Pancreas (tissue), 10 donors: Measurements from ENCODE around the gene DHX32. TPM values are rescaled to one million over a fixed set of nuclear protein-coding genes. Genes with fewer than 3 reads are reported as not detected.

Source experiments
- ATAC-seq, 4 donors: fragments of 200-7000 bp; cut with Tn5 transposase; one replicate each; pipeline versions ENCODE4 v1.8.0 to v1.9.1; 2020; ENCODE audit warnings: mild to moderate bottlenecking in 4 of 4, moderate library complexity in 4 of 4
- DNase-seq, 6 donors: peaks; one replicate each; pipeline ENCODE4 v3.0.0-alpha.2; 2020
- FAIRE-seq: peaks from 2 replicates; lab custom pipeline; 2012; peaks lifted over from hg19 to GRCh38; lab: Jason Lieb, UNC
- H3K27ac ChIP-seq, 4 donors: fragments of 200-600 bp; sonication (generic); 1 replicate in 3 of 4; 2 replicates in 1 of 4; pipeline versions ENCODE4 v1.5.0 to v1.8.0; 2020
- H3K27me3 ChIP-seq, 4 donors: fragments of 200-600 bp; one replicate each; pipeline ENCODE4 v1.8.0; 2021
- H3K36me3 ChIP-seq, 3 donors: fragments of 200-600 bp; sonication (generic) in 1 of 3; one replicate each; pipeline versions ENCODE4 v1.5.0 to v1.8.0; 2020 to 2021
- H3K4me1 ChIP-seq, 3 donors: fragments of 200-600 bp; one replicate each; pipeline ENCODE4 v1.8.0; 2021
- H3K4me3 ChIP-seq, 4 donors: fragments of 200-600 bp; sonication (generic) in 2 of 4; one replicate each; pipeline versions ENCODE4 v1.5.0 to v1.8.0; 2020 to 2021
- H3K9me3 ChIP-seq, 4 donors: fragments of 200-600 bp; one replicate each; pipeline ENCODE4 v1.8.0; 2021
- CTCF ChIP-seq, 4 donors: fragments of 200-600 bp; sonication (generic) in 3 of 4; IDR thresholded peaks; one replicate each; pipeline versions ENCODE4 v1.5.0 to v1.8.0; 2021; ENCODE audit warnings: antibody characterized with exemption in 4 of 4
- WGBS, 2 donors: extraction: QIAGEN DNeasy Blood & Tissue Kit; methylation state at CpG; one replicate each; pipeline ENCODE4 v1.1.7; 2013; 5-methylcytosine and 5-hydroxymethylcytosine counted together
- intact Hi-C, 3 donors: fragments of 100-400 bp; cut with DNase I; formaldehyde crosslinking; loops; one replicate each; pipeline versions ENCODE4 v1.11.1 to v1.14.2; 2022
- polyA plus RNA-seq, 2 donors: library from polyadenylated mRNA; stranded (reverse); fragments of 200-250 nt; gene quantifications; one replicate each; pipeline ENCODE4 v1.2.3, GENCODE V29; 2013
- total RNA-seq, 6 donors: library from RNA; stranded (reverse); fragmentation: NEBNext Ultra II Directional in 4 of 6; extraction: Animal tissue kit (Norgen Biotek cat#: 25700) in 4 of 6; gene quantifications; one replicate each; pipeline versions ENCODE4 v1.2.1 to v1.2.4, GENCODE V29; 2021 to 2023
- donor health status: healthy with polysubstance abuse.
- donor health status: DM: no; HTN: no; CAD: no; lungs with moderate emphysema.
- donor health status: DM: no; HTN: no; CAD: no.
- donor health status: control.
- donor health status: control.
- donor health status: Bipolar disorder and iron deficiency.
- donor health status: DM: yes; HTN: yes; CAD: no.
- donor health status: DM: no; HTN: no; CAD: no.
- donor health status: DM: no; HTN: no; CAD: no.
- donor health status: DM: yes; HTN: yes; CAD: no.

Gene DHX32
- total and polyA plus RNA-seq, 8 donors = 16.9 to 33.1 (median 24.1) TPM

GRCh38 chr10:125868372-125868975 is 12.6 kb downstream of the DHX32 start:
- Histone ChIP-seq H3K4me1 (peaks cover 3 to 8% (median 8%) of the 10 kb centered on the region in 3 donors), H3K36me3 (peaks cover 0 to 14% (median 7%) of the 10 kb centered on the region in 3 donors), H3K27me3 (no peaks in the 10 kb centered on the region), H3K27ac (no peak overlapping the region), H3K4me3 (no peak overlapping the region), H3K9me3 (no peaks in the 10 kb centered on the region)
- DNase-seq (peak in 1 of 6 donors; percentile 38), FAIRE-seq (peak; percentile 85), ATAC-seq (peak; percentile 77 to 92 (median 88))
- intact Hi-C loops = no loop called here
- peak; percentile 54 to 87 (median 84) for TF ChIP-seq CTCF (IDR thresholded peaks at IDR 0.05)
- 29 to 31% methylated on average over 7 of the region's 7 CpGs for WGBS, 2 donors

- H3K36me3 ChIP-seq = peaks cover 0 to 14% (median 7%) of the 10 kb centered on the region in 3 donors
- peaks cover 3 to 8% (median 7%) of the 10 kb centered on the region in 3 donors for H3K4me1 ChIP-seq
- no peak for TF ChIP-seq CTCF (IDR thresholded peaks at IDR 0.05)
- ATAC-seq = peak in 1 of 4 donors; percentile 14
- intact Hi-C loops = no loop called here
- 93 to 96% methylated on average over 7 of the region's 7 CpGs for WGBS, 2 donors
- H3K9me3 ChIP-seq = no peaks in the 10 kb centered on the region
- no peak overlapping the region for H3K4me3 ChIP-seq
- no peak overlapping the region for H3K27ac ChIP-seq
- no peaks in the 10 kb centered on the region for H3K27me3 ChIP-seq
- no peak for FAIRE-seq
- no peak for DNase-seq
These were observed 14.6 kb downstream of the DHX32 start for GRCh38 chr10:125866421-125867029.

- intact Hi-C loops = no loop called here
- Histone ChIP-seq H3K27me3 (no peaks in the 10 kb centered on the region), H3K9me3 (no peaks in the 10 kb centered on the region), H3K4me3 (no peak overlapping the region), H3K4me1 (peaks cover 3 to 4% (median 4%) of the 10 kb centered on the region in 3 donors), H3K36me3 (peaks cover 0 to 14% (median 7%) of the 10 kb centered on the region in 3 donors), H3K27ac (no peak overlapping the region)
- ATAC-seq (no peak), DNase-seq (no peak), FAIRE-seq (no peak)
- WGBS, 2 donors = 77 to 91% methylated on average over 3 of the region's 3 CpGs
- TF ChIP-seq CTCF (IDR thresholded peaks at IDR 0.05) = no peak
These were observed 16.0 kb downstream of the DHX32 start for GRCh38 chr10:125865120-125865519.

GRCh38 chr10:125859128-125859817 is 21.8 kb downstream of the DHX32 start:
- no peak overlapping the region for H3K4me3 ChIP-seq
- H3K4me1 ChIP-seq = no peaks in the 10 kb centered on the region
- H3K9me3 ChIP-seq = no peaks in the 10 kb centered on the region
- no peaks in the 10 kb centered on the region for H3K36me3 ChIP-seq
- no peaks in the 10 kb centered on the region for H3K27me3 ChIP-seq
- peak overlapping the region in 1 of 4 donors; percentile 5 for H3K27ac ChIP-seq
- intact Hi-C loops = no loop called here
- no peak for TF ChIP-seq CTCF (IDR thresholded peaks at IDR 0.05)
- DNase-seq (no peak), FAIRE-seq (no peak), ATAC-seq (peak in 3 of 4 donors; percentile 44 to 82 (median 76))
- 52 to 56% methylated on average over 4 of the region's 4 CpGs for WGBS, 2 donors
